Duodenal mucosa (tissue), 2 donors: ENCODE data around the gene PCGF1.

ENCODE experiments used
- H3K27ac ChIP-seq: one replicate; pipeline ENCODE4 v1.7.0; 2013; ENCODE audit warnings: low read depth, low read length
- H3K27me3 ChIP-seq, 2 donors: one replicate each; pipeline ENCODE4 v1.7.0; 2013; ENCODE audit warnings: low read length in 2 of 2, control low read depth in 1 of 2; ENCODE audit not compliant: insufficient read depth in 2 of 2, control insufficient read depth in 1 of 2
- H3K36me3 ChIP-seq, 2 donors: one replicate each; pipeline ENCODE4 v1.7.0; 2013; ENCODE audit warnings: low read length in 2 of 2, control low read depth in 1 of 2; ENCODE audit not compliant: insufficient read depth in 2 of 2, control insufficient read depth in 1 of 2
- H3K4me1 ChIP-seq, 2 donors: one replicate each; pipeline ENCODE4 v1.7.0; 2013; ENCODE audit warnings: low read length in 2 of 2, control low read depth in 1 of 2; ENCODE audit not compliant: insufficient read depth in 2 of 2, control insufficient read depth in 1 of 2
- H3K4me3 ChIP-seq, 2 donors: one replicate each; pipeline ENCODE4 v1.7.0; 2013; ENCODE audit warnings: low read length in 2 of 2, low read depth in 1 of 2
- H3K9ac ChIP-seq, 2 donors: one replicate each; pipeline ENCODE4 v1.7.0; 2013; ENCODE audit warnings: low read length in 2 of 2, low read depth in 1 of 2
- H3K9me3 ChIP-seq, 2 donors: one replicate each; pipeline ENCODE4 v1.7.0; 2013; ENCODE audit warnings: low read length in 2 of 2, control low read depth in 1 of 2; ENCODE audit not compliant: control insufficient read depth in 1 of 2

Gene PCGF1

GRCh38 chr2:74515271-74515980 is 7.9 kb upstream of the PCGF1 start:
- H3K36me3 ChIP-seq: peaks cover 5 to 18% of the 10 kb centered on the region in 2 donors
- peaks cover 69 to 87% of the 10 kb centered on the region in 2 donors for H3K27me3 ChIP-seq
- H3K4me1 ChIP-seq: peaks cover 6 to 24% of the 10 kb centered on the region in 2 donors
- no peak overlapping the region for H3K9ac ChIP-seq
- no peak overlapping the region for H3K27ac ChIP-seq
- H3K9me3 ChIP-seq: no peaks in the 10 kb centered on the region
- peak overlapping the region; percentile 15 to 50 for H3K4me3 ChIP-seq

GRCh38 chr2:74514368-74515270 is 7.1 kb upstream of the PCGF1 start, which contains the start of gene TLX2:
TLX2 (plus strand) TSS chr2:74514450; CDS start chr2:74514807, 357 bp downstream.
- Histone ChIP-seq H3K27me3 (peaks cover 69 to 93% of the 10 kb centered on the region in 2 donors), H3K4me1 (peaks cover 6 to 24% of the 10 kb centered on the region in 2 donors), H3K9ac (no peak within 1 kb of the TSS), H3K9me3 (no peaks in the 10 kb centered on the region), H3K27ac (no peak within 1 kb of the TSS), H3K4me3 (peak within 1 kb of the TSS in 1 of 2 donors; percentile 15), H3K36me3 (peaks cover 5 to 10% of the 10 kb centered on the region in 2 donors)

- H3K4me1 ChIP-seq: peaks cover 6 to 24% of the 10 kb centered on the region in 2 donors
Observed at GRCh38 chr2:74513605-74514367, 6.3 kb upstream of the PCGF1 start.

GRCh38 chr2:74512744-74513604 is 5.5 kb upstream of the PCGF1 start:
- no peak overlapping the region for H3K27ac ChIP-seq
- no peak overlapping the region for H3K4me3 ChIP-seq
- no peak overlapping the region for H3K9ac ChIP-seq
- no peaks in the 10 kb centered on the region for H3K9me3 ChIP-seq
- H3K4me1 ChIP-seq: peaks cover 11 to 30% of the 10 kb centered on the region in 2 donors
- H3K36me3 ChIP-seq: peaks cover 0 to 5% of the 10 kb centered on the region in 2 donors
- H3K27me3 ChIP-seq: peaks cover 55 to 85% of the 10 kb centered on the region in 2 donors

More at GRCh38 chr2:74513605-74514367, 6.3 kb upstream of the PCGF1 start:
- no peak overlapping the region for H3K27ac ChIP-seq
- no peak overlapping the region for H3K9ac ChIP-seq
- H3K27me3 ChIP-seq: peaks cover 61 to 85% of the 10 kb centered on the region in 2 donors
- H3K4me3 ChIP-seq: no peak overlapping the region
- peaks cover 5% of the 10 kb centered on the region in 2 donors for H3K36me3 ChIP-seq
- no peaks in the 10 kb centered on the region for H3K9me3 ChIP-seq

GRCh38 chr2:74511104-74511989 is 3.9 kb upstream of the PCGF1 start:
- Histone ChIP-seq H3K9ac (no peak overlapping the region), H3K36me3 (no peaks in the 10 kb centered on the region), H3K4me1 (peaks cover 13 to 33% of the 10 kb centered on the region in 2 donors), H3K4me3 (no peak overlapping the region), H3K9me3 (no peaks in the 10 kb centered on the region), H3K27me3 (peaks cover 45 to 71% of the 10 kb centered on the region in 2 donors), H3K27ac (no peak overlapping the region)

- Histone ChIP-seq H3K27ac (no peak overlapping the region), H3K4me1 (peaks cover 20 to 32% of the 10 kb centered on the region in 2 donors), H3K27me3 (peaks cover 36 to 62% of the 10 kb centered on the region in 2 donors)
Observed at GRCh38 chr2:74510272-74510671, 2.8 kb upstream of the PCGF1 start.

GRCh38 chr2:74507926-74508520 is 528 bp upstream of the PCGF1 start:
- Histone ChIP-seq H3K27me3 (peaks cover 15 to 39% of the 10 kb centered on the region in 2 donors), H3K27ac (peak overlapping the region; percentile 100), H3K9me3 (no peaks in the 10 kb centered on the region), H3K36me3 (peaks cover 0 to 11% of the 10 kb centered on the region in 2 donors), H3K9ac (peak overlapping the region; percentile 77 to 89), H3K4me1 (peaks cover 36 to 37% of the 10 kb centered on the region in 2 donors), H3K4me3 (peak overlapping the region; percentile 94 to 98)

More at GRCh38 chr2:74510272-74510671, 2.8 kb upstream of the PCGF1 start:
- Histone ChIP-seq H3K36me3 (peaks cover 0 to 7% of the 10 kb centered on the region in 2 donors), H3K9me3 (no peaks in the 10 kb centered on the region), H3K9ac (no peak overlapping the region), H3K4me3 (no peak overlapping the region)

GRCh38 chr2:74505448-74506246 is 1.8 kb downstream of the PCGF1 start:
- H3K27ac ChIP-seq: no peak overlapping the region
- peak overlapping the region; percentile 33 to 43 for H3K4me3 ChIP-seq
- no peaks in the 10 kb centered on the region for H3K9me3 ChIP-seq
- peak overlapping the region in 1 of 2 donors; percentile 43 for H3K9ac ChIP-seq
- H3K27me3 ChIP-seq: peaks cover 0 to 17% of the 10 kb centered on the region in 2 donors
- H3K36me3 ChIP-seq: peaks cover 0 to 11% of the 10 kb centered on the region in 2 donors
- peaks cover 46 to 49% of the 10 kb centered on the region in 2 donors for H3K4me1 ChIP-seq
